IPS DF 6.9 (cell line): ENCODE data around the gene TSPAN1.

Experiments used
- DNase-seq: peaks from one replicate; pipeline ENCODE4 v3.0.0-alpha.2; 2013; ENCODE audit warnings: low read depth, low spot score
- H3K27ac ChIP-seq: one replicate; pipeline ENCODE4 v1.5.1; 2013; ENCODE audit warnings: low read length, control low read depth
- H3K27me3 ChIP-seq: 2 replicates; pipeline ENCODE4 v1.6.1; 2013; ENCODE audit warnings: mild to moderate bottlenecking, low read length; ENCODE audit not compliant: control insufficient read depth, insufficient read depth
- H3K36me3 ChIP-seq: 2 replicates; pipeline ENCODE4 v1.6.1; 2013; ENCODE audit warnings: low read length; ENCODE audit not compliant: control insufficient read depth, insufficient read depth
- H3K4me1 ChIP-seq: 2 replicates; pipeline ENCODE4 v1.6.1; 2013; ENCODE audit warnings: low read length; ENCODE audit not compliant: control insufficient read depth, insufficient read depth
- H3K4me3 ChIP-seq: 2 replicates; pipeline ENCODE4 v1.5.1; 2013; ENCODE audit warnings: mild to moderate bottlenecking, low read length
- H3K9me3 ChIP-seq: 2 replicates; pipeline ENCODE4 v1.6.1; 2013; ENCODE audit warnings: low read length, inconsistent platforms; ENCODE audit not compliant: control insufficient read depth, insufficient read depth
- WGBS: extraction: QIAGEN DNeasy Blood & Tissue Kit; methylation state at CpG from one replicate; pipeline ENCODE4 v1.1.7; 2013; ENCODE audit warnings: mixed read lengths, missing lambda C conversion rate; ENCODE audit not compliant: insufficient read length, insufficient coverage; 5-methylcytosine and 5-hydroxymethylcytosine counted together

TSPAN1 gene

DNA sequence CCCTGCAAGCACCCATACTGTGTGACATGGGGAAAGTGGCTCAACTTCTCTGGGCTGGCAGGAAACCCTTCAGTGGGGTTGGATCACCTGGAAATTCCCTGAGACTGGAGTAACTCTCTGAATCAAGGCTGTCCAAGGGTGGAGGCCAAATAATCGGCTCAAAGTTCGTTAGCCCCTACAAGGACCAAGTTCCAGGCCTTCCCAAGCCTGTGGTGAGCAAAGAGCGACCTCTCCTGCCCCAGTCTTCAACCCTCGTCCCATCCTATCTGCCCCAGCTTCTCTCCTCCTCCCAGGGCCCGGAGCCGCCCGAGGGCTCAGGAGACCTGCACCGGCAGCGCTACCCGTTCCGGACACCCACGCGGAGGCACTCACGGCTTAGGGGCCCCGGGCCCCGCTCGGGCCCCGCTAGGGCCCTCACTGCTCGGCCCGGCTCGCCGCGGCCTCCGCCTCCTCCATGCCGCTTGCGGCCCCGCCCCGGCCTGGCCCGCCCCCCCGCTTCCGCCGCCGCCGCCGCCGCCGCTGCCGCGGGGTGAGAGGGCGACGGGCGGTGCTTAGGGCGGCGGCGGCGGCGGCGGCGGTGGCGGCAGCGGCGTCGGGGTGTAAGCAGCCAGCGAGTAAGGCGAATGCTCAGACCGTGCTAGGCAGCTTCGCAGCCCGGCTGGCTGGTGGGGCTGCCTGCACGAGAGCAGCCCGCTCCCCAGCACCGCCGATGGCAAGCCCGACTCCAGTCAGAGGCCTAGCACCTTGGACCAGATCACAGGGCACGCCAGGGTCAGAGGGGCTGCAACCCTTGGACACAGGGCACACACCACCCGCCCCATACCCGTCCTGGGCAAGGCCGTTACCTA, 23.3 kb downstream of the TSPAN1 start, which contains the start of gene POMGNT1:
Gene POMGNT1, minus strand, starts transcription at position 471 of the 848 bp plus-strand sequence. CDS start 613 bp downstream, outside the sequence.
- no peak within 1 kb of the TSS for H3K27ac ChIP-seq
- DNase-seq: no peak

DNA sequence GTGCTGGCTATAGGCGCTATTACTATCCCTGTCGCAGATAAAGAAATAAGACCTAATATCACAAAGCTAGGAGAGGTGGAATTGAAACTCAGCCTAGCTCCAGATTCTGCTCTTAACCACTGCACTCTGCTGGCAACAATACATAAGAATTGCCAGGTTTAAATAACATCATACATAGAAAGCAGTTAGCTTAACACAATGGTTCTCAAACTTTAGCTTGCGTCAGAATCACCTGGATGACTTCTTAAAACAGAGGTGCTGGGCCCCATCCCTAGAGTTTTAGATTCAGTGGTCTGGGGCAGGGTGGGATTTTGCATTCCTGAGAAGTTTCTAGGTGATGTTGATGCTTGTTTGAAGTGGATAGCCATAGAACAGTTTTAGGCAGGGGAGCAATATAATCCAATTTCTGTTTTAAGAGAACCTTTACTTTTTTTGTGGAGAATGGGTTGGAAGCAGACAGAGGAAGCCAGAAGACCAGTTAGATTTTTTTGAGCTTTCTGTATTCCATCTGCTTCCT, 24.4 kb downstream of the TSPAN1 start:
- Histone ChIP-seq H3K27me3 (no peaks in the 10 kb centered on the region), H3K9me3 (no peaks in the 10 kb centered on the region), H3K36me3 (no peaks in the 10 kb centered on the region), H3K27ac (no peak overlapping the region), H3K4me3 (no peak overlapping the region), H3K4me1 (no peaks in the 10 kb centered on the region)
- no CpG with 5 or more reads among the region's 3 CpGs for WGBS
- DNase-seq: no peak

More for the DNA sequence above, 23.3 kb downstream of the TSPAN1 start, which contains the start of gene POMGNT1:
- Histone ChIP-seq H3K9me3 (no peaks in the 10 kb centered on the region), H3K36me3 (no peaks in the 10 kb centered on the region), H3K4me3 (peak within 1 kb of the TSS; percentile 88), H3K27me3 (no peaks in the 10 kb centered on the region), H3K4me1 (no peaks in the 10 kb centered on the region)
- WGBS: no CpG with 5 or more reads among the region's 67 CpGs

DNA sequence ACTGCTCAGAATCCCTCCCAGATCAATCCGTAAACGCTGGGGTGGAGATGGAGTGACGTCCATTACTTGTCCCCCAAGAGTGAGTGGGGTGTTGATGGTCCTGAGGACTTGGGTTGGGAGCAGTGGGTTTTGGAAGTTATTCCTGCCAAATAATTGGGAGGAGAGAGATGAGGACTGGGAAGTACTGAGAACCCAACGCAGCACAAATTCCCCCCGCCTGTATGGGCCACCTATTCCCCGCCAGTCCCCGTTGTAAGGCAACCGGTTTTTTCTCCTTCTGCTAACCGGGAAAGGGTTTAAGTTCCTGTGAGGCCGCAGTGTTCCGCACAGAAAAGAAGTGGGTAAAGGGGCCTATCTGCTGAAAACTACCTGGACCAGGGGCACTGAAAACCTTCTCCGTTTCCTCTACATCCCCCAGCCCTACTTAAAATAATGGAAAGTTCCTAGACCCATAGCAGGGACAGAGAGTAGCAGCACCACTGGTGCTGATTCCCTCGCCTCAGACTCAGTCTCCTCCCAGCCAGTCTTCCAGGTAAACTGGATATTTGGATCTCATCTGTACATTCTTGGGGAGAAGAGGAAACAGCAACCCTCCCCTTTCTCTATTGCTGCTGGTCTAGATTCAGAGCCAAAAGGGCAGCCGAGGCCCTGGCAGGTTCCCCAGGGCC, 29.0 kb downstream of the TSPAN1 start:
- no CpG with 5 or more reads among the region's 14 CpGs for WGBS
- Histone ChIP-seq H3K36me3 (no peaks in the 10 kb centered on the region), H3K4me3 (peak overlapping the region; percentile 78; the same call in 1 of the 2 replicates), H3K9me3 (no peaks in the 10 kb centered on the region), H3K4me1 (0 out of 2 replicates have a peak, but pooled peaks cover 2% of the 10 kb centered on the region), H3K27me3 (no peaks in the 10 kb centered on the region), H3K27ac (no peak overlapping the region)
- no peak for DNase-seq

DNA sequence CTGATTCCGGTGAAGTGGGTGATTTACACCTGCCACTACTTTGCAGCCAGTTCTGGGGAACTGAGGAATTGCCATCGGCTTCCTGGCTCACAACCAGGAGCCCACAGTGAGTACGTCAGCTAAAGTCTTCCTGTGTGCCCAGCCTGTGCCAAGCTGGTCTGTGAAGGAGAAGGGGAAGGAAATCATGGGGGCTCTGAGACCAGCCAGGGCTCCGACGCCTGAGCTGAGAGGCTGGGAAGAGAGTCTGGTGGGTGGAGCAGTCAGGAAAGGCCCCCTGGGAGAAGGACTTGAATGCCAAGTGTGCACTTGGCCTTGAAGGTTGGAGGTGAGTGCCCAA, 29.5 kb downstream of the TSPAN1 start:
- Histone ChIP-seq H3K27ac (no peak overlapping the region), H3K27me3 (no peaks in the 10 kb centered on the region), H3K4me3 (no peak overlapping the region), H3K4me1 (0 out of 2 replicates have a peak, but pooled peaks cover 2% of the 10 kb centered on the region), H3K9me3 (no peaks in the 10 kb centered on the region), H3K36me3 (no peaks in the 10 kb centered on the region)
- no peak for DNase-seq
- no CpG with 5 or more reads among the region's 5 CpGs for WGBS

DNA sequence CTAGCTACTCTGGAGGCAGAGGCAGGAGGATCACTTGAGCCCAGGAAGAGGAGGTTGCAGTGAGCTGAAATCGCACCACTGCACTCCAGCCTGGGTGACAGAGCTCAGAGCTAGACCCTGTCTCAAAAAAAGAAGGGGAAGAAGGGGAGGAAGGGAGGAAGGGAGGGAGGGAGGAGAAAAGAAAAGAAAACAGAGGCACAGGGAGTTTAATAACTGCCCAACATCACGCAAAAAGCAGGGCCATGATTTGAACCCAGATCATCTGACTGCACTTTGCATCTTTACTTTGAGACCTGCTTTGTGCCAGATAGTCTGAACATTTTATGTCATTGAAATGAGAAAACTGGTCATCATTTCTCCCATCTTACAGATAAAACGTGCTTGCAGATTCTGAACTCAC, 30.3 kb downstream of the TSPAN1 start:
- no peaks in the 10 kb centered on the region for H3K27me3 ChIP-seq
- no CpG with 5 or more reads among the region's 3 CpGs for WGBS
- H3K4me3 ChIP-seq: no peak overlapping the region
- no peak overlapping the region for H3K27ac ChIP-seq
- no peak for DNase-seq
- no peaks in the 10 kb centered on the region for H3K9me3 ChIP-seq
- H3K4me1 ChIP-seq: 0 out of 2 replicates have a peak, but pooled peaks cover 2% of the 10 kb centered on the region
- H3K36me3 ChIP-seq: no peaks in the 10 kb centered on the region

DNA sequence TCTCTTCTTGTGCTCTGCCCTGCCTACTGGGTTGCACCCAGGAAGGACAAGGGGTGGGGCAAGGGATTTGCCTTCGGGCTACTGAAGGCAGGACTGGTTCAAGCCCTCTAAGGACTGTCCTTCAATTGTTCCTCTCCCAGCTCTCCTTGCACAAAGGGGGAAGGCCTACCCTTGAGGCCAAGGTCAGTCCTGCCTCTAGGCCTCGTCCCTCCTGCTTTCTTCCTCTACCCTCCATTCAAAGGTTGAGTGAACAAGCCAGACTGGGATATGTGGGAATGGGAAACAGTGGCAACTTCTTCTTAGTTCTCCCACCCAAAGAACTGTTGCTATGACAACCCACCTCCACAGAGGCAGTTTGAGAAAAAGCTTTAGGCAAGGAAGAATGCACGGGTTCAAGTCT, 30.9 kb downstream of the TSPAN1 start:
- 0 out of 2 replicates have a peak, but pooled peaks cover 2% of the 10 kb centered on the region for H3K4me1 ChIP-seq
- H3K27ac ChIP-seq: no peak overlapping the region
- DNase-seq: no peak
- H3K27me3 ChIP-seq: no peaks in the 10 kb centered on the region
- no peaks in the 10 kb centered on the region for H3K36me3 ChIP-seq
- no peaks in the 10 kb centered on the region for H3K9me3 ChIP-seq
- H3K4me3 ChIP-seq: no peak overlapping the region
- no CpG with 5 or more reads among the region's 3 CpGs for WGBS

DNA sequence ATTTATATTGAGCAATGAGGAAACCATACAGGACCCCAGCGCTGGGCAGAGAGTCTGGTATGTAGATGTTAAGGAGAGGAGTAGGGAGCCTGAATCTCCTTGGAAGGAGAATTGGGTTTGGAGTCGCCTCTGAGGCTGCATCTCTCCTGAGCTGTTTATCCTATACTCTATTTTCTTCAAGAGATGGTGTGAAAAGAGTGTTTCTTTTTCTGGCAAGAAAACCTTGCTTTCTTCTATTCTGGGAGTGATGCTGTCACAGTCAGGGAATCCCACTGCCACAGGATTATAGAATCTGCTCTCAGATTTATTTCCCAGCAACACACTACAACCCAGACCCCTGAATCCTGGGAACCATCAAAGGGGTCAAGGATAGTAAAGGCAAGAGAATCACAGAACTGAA, 31.5 kb downstream of the TSPAN1 start:
- H3K27me3 ChIP-seq: no peaks in the 10 kb centered on the region
- H3K27ac ChIP-seq: no peak overlapping the region
- DNase-seq: no peak
- no peaks in the 10 kb centered on the region for H3K9me3 ChIP-seq
- H3K4me3 ChIP-seq: no peak overlapping the region
- H3K36me3 ChIP-seq: no peaks in the 10 kb centered on the region
- no CpG with 5 or more reads among the region's 2 CpGs for WGBS
- H3K4me1 ChIP-seq: 0 out of 2 replicates have a peak, but pooled peaks cover 2% of the 10 kb centered on the region

DNA sequence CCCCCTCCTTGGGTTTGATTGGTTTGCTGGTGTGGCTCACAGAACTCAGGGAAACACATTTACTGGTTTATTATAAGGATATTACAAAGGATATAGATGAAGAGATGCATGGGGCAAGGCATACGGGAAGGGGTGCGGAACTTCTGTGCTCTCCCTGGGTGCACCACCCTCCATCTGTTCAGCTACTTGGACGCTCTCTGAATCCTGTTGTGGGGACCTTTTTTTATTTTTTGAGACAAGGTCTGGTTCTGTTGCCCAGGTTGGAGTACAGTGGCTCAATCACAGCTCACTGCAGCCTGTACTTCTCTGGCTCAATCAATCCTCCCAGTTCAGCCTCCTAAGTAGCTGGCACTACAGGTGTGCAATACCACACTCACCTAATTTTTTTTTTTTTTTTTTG, 35.7 kb downstream of the TSPAN1 start:
- Histone ChIP-seq H3K4me1 (0 out of 2 replicates have a peak, but pooled peaks cover 2% of the 10 kb centered on the region), H3K4me3 (no peak overlapping the region), H3K27ac (no peak overlapping the region), H3K36me3 (no peaks in the 10 kb centered on the region), H3K9me3 (no peaks in the 10 kb centered on the region), H3K27me3 (no peaks in the 10 kb centered on the region)
- no peak for DNase-seq
- WGBS: no CpG with 5 or more reads among the region's 3 CpGs

DNA sequence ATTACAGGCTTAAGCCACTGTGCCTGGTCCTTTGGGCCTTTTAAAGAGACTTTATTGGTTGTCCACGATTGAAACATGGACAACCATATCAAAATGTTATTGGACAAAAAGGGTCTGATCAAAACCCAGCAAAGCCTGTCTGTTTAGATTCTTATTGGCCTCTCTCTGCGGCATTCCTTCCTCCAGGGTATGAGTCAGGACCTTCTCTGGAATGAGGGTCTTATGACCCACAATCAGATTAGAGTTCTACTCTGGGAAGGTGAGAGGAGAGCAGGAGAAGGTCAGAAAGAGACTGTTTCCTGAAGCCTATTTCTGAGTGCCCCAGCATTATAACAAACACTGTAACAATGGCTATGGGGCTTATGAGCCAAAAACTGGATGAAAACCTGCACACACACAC, 36.2 kb downstream of the TSPAN1 start:
- no peak for DNase-seq
- no peaks in the 10 kb centered on the region for H3K36me3 ChIP-seq
- WGBS: no CpG with 5 or more reads among the region's 2 CpGs
- no peaks in the 10 kb centered on the region for H3K27me3 ChIP-seq
- H3K27ac ChIP-seq: no peak overlapping the region
- no peaks in the 10 kb centered on the region for H3K9me3 ChIP-seq
- H3K4me3 ChIP-seq: no peak overlapping the region
- 0 out of 2 replicates have a peak, but pooled peaks cover under 1% of the 10 kb centered on the region for H3K4me1 ChIP-seq

DNA sequence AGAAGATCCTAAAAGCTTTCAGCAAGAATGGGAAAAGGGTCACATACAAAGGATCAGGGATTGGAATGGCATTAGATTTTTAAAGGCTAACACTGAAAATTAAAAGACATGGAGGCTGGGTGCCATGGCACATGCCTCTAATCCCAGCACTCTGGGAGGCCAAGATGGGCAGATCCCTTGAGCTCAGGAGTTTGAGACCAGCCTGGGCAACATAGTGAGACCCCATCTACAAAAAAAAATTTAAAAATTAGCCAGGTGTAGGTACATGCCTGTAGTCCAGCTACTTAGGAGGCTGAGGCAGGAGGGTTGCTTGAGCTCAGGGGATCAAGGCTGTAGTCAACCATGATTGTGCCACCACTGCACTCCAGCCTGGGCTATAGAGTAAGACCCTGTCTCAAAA, 40.6 kb downstream of the TSPAN1 start:
- Histone ChIP-seq H3K9me3 (no peaks in the 10 kb centered on the region), H3K4me1 (no peaks in the 10 kb centered on the region), H3K27ac (no peak overlapping the region), H3K4me3 (no peak overlapping the region), H3K36me3 (peaks cover 3% of the 10 kb centered on the region; the same call in 1 of the 2 replicates), H3K27me3 (no peaks in the 10 kb centered on the region)
- DNase-seq: no peak
